Endothelial cell of umbilical vein (primary cell): ENCODE data around the gene EML6. TPM values are rescaled to one million over a fixed set of nuclear protein-coding genes. Genes with fewer than 3 reads are reported as not detected.

Experiments
- BruUV-seq: library from RNA; stranded (reverse); fragments of 400-500 nt; replicated peaks from 2 replicates; lab custom pipeline; 2021; lab: Mats Ljungman, UMichigan
- CTCF ChIA-PET: fragments of 300-600, 350-600 bp; sonication (Branson Sonifier 250); formaldehyde crosslinking; loops from one replicate; lab custom pipeline; 2021; ENCODE audit warnings: antibody characterized with exemption, inconsistent platforms; lab: Charles Lee
- POLR2A ChIA-PET: fragments of 300-600, 350-600 bp; sonication (Branson Sonifier 250); formaldehyde crosslinking; loops from one replicate; lab custom pipeline; 2021; ENCODE audit warnings: antibody characterized with exemption, inconsistent platforms; lab: Charles Lee
- DNase-seq: peaks from one replicate; pipeline ENCODE4 v3.0.0-alpha.2; 2011; ENCODE audit warnings: low read depth, low spot score
- FAIRE-seq: peaks from 2 replicates; lab custom pipeline; 2011; peaks lifted over from hg19 to GRCh38; lab: Jason Lieb, UNC
- H2AFZ ChIP-seq: 2 replicates; pipeline ENCODE4 v1.6.0; 2012; ENCODE audit warnings: low read depth, low read length, control low read depth, inconsistent platforms
- H3K27ac ChIP-seq: 2 replicates; pipeline ENCODE4 v1.5.1; 2011; ENCODE audit warnings: low read depth, mild to moderate bottlenecking, control low read depth, low read length, moderate library complexity; ENCODE audit not compliant: insufficient read depth
- H3K27me3 ChIP-seq, 2 experiments: 2 replicates each; pipeline versions ENCODE4 v1.6.0 to v1.6.1; 2011; ENCODE audit warnings: low read length in 2 of 2, mixed read lengths in 1 of 2; ENCODE audit not compliant: control insufficient read depth in 2 of 2, insufficient read depth in 2 of 2
- H3K36me3 ChIP-seq, 2 experiments: 2 replicates in 1 of 2; 3 replicates in 1 of 2; pipeline ENCODE4 v1.5.1; 2011; ENCODE audit warnings: low read length in 2 of 2, mild to moderate bottlenecking in 1 of 2, moderate library complexity in 1 of 2; ENCODE audit not compliant: control insufficient read depth in 2 of 2, insufficient read depth in 2 of 2; ENCODE audit errors: extremely low read depth in 1 of 2
- H3K4me1 ChIP-seq: 3 replicates; pipeline ENCODE4 v1.5.1; 2011; ENCODE audit warnings: mild to moderate bottlenecking, low read length; ENCODE audit not compliant: control insufficient read depth, insufficient read depth; ENCODE audit errors: extremely low read depth
- H3K4me2 ChIP-seq: 2 replicates; pipeline ENCODE4 v1.6.1; 2011; ENCODE audit warnings: low read length, control low read depth, mixed read lengths; ENCODE audit not compliant: insufficient read depth
- H3K4me3 ChIP-seq, 3 experiments: fragments of 200-600 bp in 1 of 3; sonication (generic), shearing (Covaris generic) in 1 of 3; replicated peaks in 1 of 3; 2 replicates each; pipeline ENCODE4 v1.5.1; 2011 to 2016; ENCODE audit warnings: control low read depth in 3 of 3, low read length in 3 of 3, mild to moderate bottlenecking in 2 of 3, inconsistent platforms in 1 of 3, low read depth in 1 of 3, moderate library complexity in 1 of 3; ENCODE audit not compliant: insufficient read depth in 1 of 3
- H3K79me2 ChIP-seq: 2 replicates; pipeline ENCODE4 v1.6.0; 2012; ENCODE audit warnings: low read length, inconsistent platforms; ENCODE audit not compliant: control insufficient read depth, insufficient read depth
- H3K9ac ChIP-seq: replicated peaks from 2 replicates; pipeline ENCODE3; 2011; ENCODE audit warnings: low read length, control low read depth; ENCODE audit not compliant: insufficient read depth; ENCODE audit errors: extremely low read depth
- H3K9me1 ChIP-seq: replicated peaks from 3 replicates; pipeline ENCODE4 v1.6.0; 2011; ENCODE audit warnings: mild to moderate bottlenecking, low read length; ENCODE audit not compliant: control insufficient read depth, insufficient read depth; ENCODE audit errors: extremely low read depth
- H3K9me3 ChIP-seq: replicated peaks from 2 replicates; pipeline ENCODE4 v1.5.1; 2012; ENCODE audit warnings: low read length, inconsistent platforms; ENCODE audit not compliant: control insufficient read depth, insufficient read depth
- H4K20me1 ChIP-seq: replicated peaks from 2 replicates; pipeline ENCODE3; 2011; ENCODE audit warnings: mild to moderate bottlenecking, low read length; ENCODE audit not compliant: control insufficient read depth, insufficient read depth; ENCODE audit errors: extremely low read depth
- CTCF ChIP-seq, 2 donors: IDR thresholded peaks; 1 replicate in 1 of 2; 2 replicates in 1 of 2; pipeline ENCODE4 v1.5.1; 2011; ENCODE audit warnings: low read length in 2 of 2, mild to moderate bottlenecking in 2 of 2, moderate library complexity in 2 of 2, control low read depth in 1 of 2, inconsistent platforms in 1 of 2, low read depth in 1 of 2; ENCODE audit not compliant: insufficient read depth in 1 of 2; ENCODE audit errors: extremely low read depth in 1 of 2
- EZH2 ChIP-seq: IDR thresholded peaks from 2 replicates; pipeline ENCODE4 v1.6.1; 2012; ENCODE audit warnings: borderline replicate concordance, low read depth, mild to moderate bottlenecking, moderate library complexity, low read length, inconsistent platforms; ENCODE audit not compliant: severe bottlenecking
- FOS ChIP-seq: IDR thresholded peaks from 2 replicates; pipeline ENCODE4 v1.6.1; 2011; ENCODE audit warnings: mild to moderate bottlenecking, low read length, moderate library complexity, borderline replicate concordance; ENCODE audit not compliant: insufficient read depth
- GATA2 ChIP-seq: IDR thresholded peaks from 2 replicates; pipeline ENCODE4 v1.7.0; 2011; ENCODE audit warnings: low read depth, mild to moderate bottlenecking, moderate library complexity, mixed read lengths, low read length; ENCODE audit not compliant: insufficient read length, insufficient read depth
- JUN ChIP-seq: IDR thresholded peaks from 2 replicates; pipeline ENCODE4 v1.6.1; 2011; ENCODE audit warnings: borderline replicate concordance, low read depth; ENCODE audit not compliant: insufficient read length, insufficient read depth
- MAX ChIP-seq: IDR thresholded peaks from 2 replicates; pipeline ENCODE4 v1.6.1; 2011; ENCODE audit not compliant: insufficient read depth, insufficient read length
- MYC ChIP-seq: IDR thresholded peaks from one replicate; pipeline ENCODE4 v1.6.1; 2011; ENCODE audit warnings: mild to moderate bottlenecking, low read depth, low read length
- POLR2A ChIP-seq: IDR thresholded peaks from 2 replicates; pipeline ENCODE4 v1.6.1; 2012; ENCODE audit warnings: low read depth, mild to moderate bottlenecking, control low read depth, low read length
- POLR2AphosphoS5 ChIP-seq: IDR thresholded peaks from 2 replicates; pipeline ENCODE4 v1.6.1; 2012; ENCODE audit warnings: low read depth, mild to moderate bottlenecking, control low read depth, low read length, moderate library complexity; ENCODE audit not compliant: insufficient read depth
- dilution Hi-C: fragments of 300-500 bp; cut with MboI; formaldehyde crosslinking; loops from one replicate; pipeline ENCODE4 v1.15.0; 2019; ENCODE audit warnings: low sequenced_read_pairs; ENCODE audit not compliant: extremely low pct_ligation_motif_present
- intact Hi-C: fragments of 100-400 bp; cut with micrococcal nuclease; formaldehyde crosslinking; loops from one replicate; pipeline ENCODE4 v1.10.0; 2022
- polyA plus RNA-seq, 4 experiments: library from polyadenylated mRNA; depleted of rRNA in 3 of 4; stranded (reverse) in 3 of 4; unstranded in 1 of 4; fragments of >200 nt; gene quantifications; 2 replicates each; pipeline versions ENCODE4 v1.2.1 to v1.2.3, GENCODE V29; 2011 to 2012; ENCODE audit warnings: missing spikeins in 1 of 4
- total RNA-seq: library from RNA; stranded (reverse); gene quantifications from 2 replicates; pipeline ENCODE4 v1.2.3, GENCODE V29; 2021

The EML6 gene
- total and polyA plus RNA-seq, 2 donors (not counting 3 experiments of a cell fraction or from before 2014, with no cell fraction given), result 0.79 to 2.1 TPM

GRCh38 chr2:54969295-54969939 is 246.0 kb downstream of the EML6 start:
- peaks cover 14% of the 10 kb centered on the region for H4K20me1 ChIP-seq
- dilution Hi-C loops (no loop called here), intact Hi-C loops (no loop called here)
- H3K9ac ChIP-seq, result no peak overlapping the region
- H3K27me3 ChIP-seq, result no peaks in the 10 kb centered on the region
- no peak overlapping the region for H3K27ac ChIP-seq
- H3K4me1 ChIP-seq, result peaks cover 16% of the 10 kb centered on the region
- ChIA-PET POLR2A (no interaction called here), CTCF (interaction anchor here (1.0 to 1.9 kb wide), 4 partner anchors 9 to 198 kb away, joined by 3 to 7 read pairs (median 3); no protein-coding TSS in a partner anchor)
- peaks cover 42% of the 10 kb centered on the region for H3K79me2 ChIP-seq
- no TSS peak for BruUV-seq
- no peak overlapping the region for H3K4me3 ChIP-seq
- DNase-seq, result no peak
- no peak overlapping the region for H2AFZ ChIP-seq
- H3K36me3 ChIP-seq, result peaks cover 3 to 30% of the 10 kb centered on the region in 2 experiments
- H3K9me1 ChIP-seq, result no peaks in the 10 kb centered on the region
- H3K4me2 ChIP-seq, result no peak overlapping the region
- FAIRE-seq, result no peak
- TF ChIP-seq GATA2, result no peak
- no peak for TF ChIP-seq POLR2AphosphoS5
- TF ChIP-seq POLR2A, result no peak
- TF ChIP-seq FOS, result no peak
- TF ChIP-seq MAX, result no peak
- no peak for TF ChIP-seq CTCF (IDR thresholded peaks at IDR 0.05; ENCODE audit: extremely low read depth in 1 of 2, insufficient read depth in 1 of 2, low read depth in 1 of 2, low read length in 2 of 2)
- no peak for TF ChIP-seq EZH2
- no peak for TF ChIP-seq MYC
- TF ChIP-seq JUN, result no peak
- no peaks in the 10 kb centered on the region for H3K9me3 ChIP-seq
